Peyer's patch (tissue), 4 donors: ENCODE data around the gene RASSF4.

Source experiments
- CTCF ChIP-seq, 6 experiments: fragments of 450-650 bp in 4 of 6; fragments of 200-600 bp in 2 of 6; sonication (generic) in 1 of 6; IDR thresholded peaks; one replicate each; pipeline ENCODE4 v1.5.1; 2017 to 2019; ENCODE audit warnings: antibody characterized with exemption in 6 of 6, mild to moderate bottlenecking in 3 of 6, moderate library complexity in 1 of 6
- POLR2A ChIP-seq, 2 donors: fragments of 450-650 bp; IDR thresholded peaks; one replicate each; pipeline ENCODE4 v1.5.1; 2017; ENCODE audit warnings: antibody characterized with exemption in 2 of 2, mild to moderate bottlenecking in 2 of 2, moderate library complexity in 2 of 2

- TF ChIP-seq CTCF (IDR thresholded peaks at IDR 0.05) (no peak), POLR2A (IDR thresholded peaks at IDR 0.05) (no peak)
Measured at GRCh38 chr10:44921061-44921460, 38.5 kb upstream of the RASSF4 start.
